HCT116 (cell line): ENCODE results near the gene OTOA. TPM values are rescaled to one million over a fixed set of nuclear protein-coding genes. Genes with fewer than 3 reads are reported as not detected.

ENCODE experiments used
- ATAC-seq: fragments of 200-7000 bp; cut with Tn5 transposase; 2 replicates; pipeline ENCODE4 v1.9.1; 2020; ENCODE audit warnings: mild to moderate bottlenecking, moderate library complexity
- BruUV-seq: library from RNA; stranded (reverse); fragments of 400-500 nt; replicated peaks from 2 replicates; lab custom pipeline; 2021; lab: Mats Ljungman, UMichigan
- CTCF ChIA-PET: fragments of 300-600 bp; sonication (Branson Sonifier 250); formaldehyde crosslinking; loops from one replicate; lab custom pipeline; 2021; ENCODE audit warnings: antibody characterized with exemption; lab: Charles Lee
- POLR2A ChIA-PET: fragments of 300-600, 350-600 bp; sonication (Branson Sonifier 250); formaldehyde crosslinking; loops from one replicate; lab custom pipeline; 2021; ENCODE audit warnings: antibody characterized with exemption; lab: Charles Lee
- RAD21 ChIA-PET, 2 experiments: fragments of 300-600 bp; sonication (Branson Sonifier 250); formaldehyde crosslinking; loops; one replicate each; lab custom pipeline; 2023; ENCODE audit warnings: low total read pairs in 2 of 2; ENCODE audit not compliant: uncharacterized antibody in 2 of 2, unreplicated experiment in 2 of 2, low non-redundant PET in 1 of 2; lab: Charles Lee
- DNase-seq: peaks from one replicate; pipeline ENCODE4 v3.0.0-alpha.2; 2010; ENCODE audit warnings: low read depth, low spot score
- H2AFZ ChIP-seq: fragments of 200-600 bp; shearing (Covaris generic), sonication (generic); 2 replicates; pipeline ENCODE4 v1.6.1; 2017; ENCODE audit warnings: low read depth, mixed run types, mixed read lengths, antibody characterized with exemption, low read length; ENCODE audit not compliant: poor library complexity, severe bottlenecking
- H3K27ac ChIP-seq: 2 replicates; pipeline ENCODE4 v1.5.1; 2012; ENCODE audit warnings: low read depth, low read length
- H3K27me3 ChIP-seq: fragments of 200-600 bp; sonication (generic); 2 replicates; pipeline ENCODE4 v1.6.1; 2016; ENCODE audit warnings: mixed run types, low read length, mixed read lengths; ENCODE audit not compliant: insufficient read depth
- H3K36me3 ChIP-seq, 2 experiments: fragments of 200-500 bp in 1 of 2; fragments of 200-600 bp in 1 of 2; sonication (Bioruptor generic) in 1 of 2; sonication (generic) in 1 of 2; 2 replicates each; pipeline versions ENCODE4 v1.5.1 to v1.6.1; 2014 to 2016; ENCODE audit warnings: low read length in 2 of 2, inconsistent platforms in 1 of 2, mixed read lengths in 1 of 2, mixed run types in 1 of 2; ENCODE audit not compliant: insufficient read depth in 2 of 2, control insufficient read depth in 1 of 2
- H3K4me1 ChIP-seq, 2 experiments: fragments of 200-600 bp in 1 of 2; sonication (generic) in 1 of 2; 2 replicates each; pipeline versions ENCODE4 v1.5.1 to v1.6.1; 2012 to 2017; ENCODE audit warnings: low read length in 2 of 2, inconsistent platforms in 1 of 2, mild to moderate bottlenecking in 1 of 2, mixed read lengths in 1 of 2, mixed run types in 1 of 2, moderate library complexity in 1 of 2; ENCODE audit not compliant: insufficient read depth in 2 of 2, control insufficient read depth in 1 of 2
- H3K4me2 ChIP-seq: fragments of 200-600 bp; sonication (generic); 2 replicates; pipeline ENCODE4 v1.6.1; 2017; ENCODE audit warnings: mixed run types, low read length, mixed read lengths
- H3K4me3 ChIP-seq, 2 experiments: fragments of 200-600 bp in 1 of 2; sonication (generic) in 1 of 2; replicated peaks in 1 of 2; 2 replicates each; pipeline ENCODE4 v1.5.1; 2011 to 2016; ENCODE audit warnings: low read length in 2 of 2, control low read depth in 1 of 2, low read depth in 1 of 2, mild to moderate bottlenecking in 1 of 2, mixed read lengths in 1 of 2, mixed run types in 1 of 2
- H3K79me2 ChIP-seq: fragments of 200-600 bp; sonication (generic); 2 replicates; pipeline ENCODE4 v1.6.1; 2017; ENCODE audit warnings: mild to moderate bottlenecking, mixed run types, low read length, moderate library complexity, mixed read lengths; ENCODE audit not compliant: insufficient read depth
- H3K9ac ChIP-seq: fragments of 200-600 bp; sonication (generic); 2 replicates; pipeline ENCODE4 v1.6.1; 2016; ENCODE audit warnings: low read length, mixed read lengths
- H3K9me2 ChIP-seq: fragments of 200-600 bp; sonication (generic), shearing (Covaris generic); 2 replicates; pipeline ENCODE4 v1.6.1; 2017; ENCODE audit warnings: mixed run types, mild to moderate bottlenecking, moderate library complexity; ENCODE audit not compliant: insufficient read depth
- H3K9me3 ChIP-seq, 2 experiments: fragments of 200-500 bp in 1 of 2; fragments of 200-600 bp in 1 of 2; sonication (Bioruptor generic) in 1 of 2; sonication (generic) in 1 of 2; 2 replicates each; pipeline ENCODE4 v1.6.1; 2014 to 2017; ENCODE audit warnings: low read length in 2 of 2, mixed read lengths in 2 of 2, inconsistent platforms in 1 of 2, low read depth in 1 of 2, mild to moderate bottlenecking in 1 of 2, mixed run types in 1 of 2, moderate library complexity in 1 of 2; ENCODE audit not compliant: control insufficient read depth in 1 of 2, insufficient read depth in 1 of 2
- H4K20me1 ChIP-seq: fragments of 200-600 bp; sonication (generic), shearing (Covaris generic); 2 replicates; pipeline ENCODE4 v1.6.1; 2017; ENCODE audit warnings: mixed run types, mild to moderate bottlenecking, moderate library complexity; ENCODE audit not compliant: insufficient read depth
- CTCF ChIP-seq, 3 experiments: fragments of 200-600 bp in 1 of 3; sonication (generic) in 1 of 3; IDR thresholded peaks in 2 of 3; conservative IDR thresholded peaks in 1 of 3; 2 replicates each; pipeline ENCODE4 v1.5.1; 2012 to 2017; ENCODE audit warnings: low read depth in 2 of 3, low read length in 2 of 3, antibody characterized with exemption in 1 of 3, borderline replicate concordance in 1 of 3, control low read depth in 1 of 3, mild to moderate bottlenecking in 1 of 3, mixed read lengths in 1 of 3, mixed run types in 1 of 3, moderate library complexity in 1 of 3; ENCODE audit not compliant: insufficient read depth in 1 of 3
- FOSL1 ChIP-seq: IDR thresholded peaks from 2 replicates; pipeline ENCODE4 v1.6.1; 2012; ENCODE audit warnings: low read depth
- MAX ChIP-seq: IDR thresholded peaks from 2 replicates; pipeline ENCODE4 v1.6.1; 2012
- RAD21 ChIP-seq: IDR thresholded peaks from 2 replicates; pipeline ENCODE4 v1.6.1; 2012; ENCODE audit warnings: low read depth, mild to moderate bottlenecking
- REST ChIP-seq: IDR thresholded peaks from 2 replicates; pipeline ENCODE4 v1.6.1; 2012; ENCODE audit warnings: low read depth
- SIN3A ChIP-seq: IDR thresholded peaks from 2 replicates; pipeline ENCODE4 v1.6.1; 2012; ENCODE audit warnings: low read depth
- SRF ChIP-seq: IDR thresholded peaks from 2 replicates; pipeline ENCODE4 v1.6.1; 2012; ENCODE audit warnings: low read depth
- TCF7L2 ChIP-seq: IDR thresholded peaks from 2 replicates; pipeline ENCODE4 v1.7.0; 2011; ENCODE audit warnings: borderline replicate concordance, inconsistent platforms; ENCODE audit not compliant: insufficient read depth, insufficient read length; ENCODE audit errors: extremely low read depth
- ZBTB33 ChIP-seq: IDR thresholded peaks from 2 replicates; pipeline ENCODE4 v1.6.1; 2011; ENCODE audit warnings: mild to moderate bottlenecking, low read length, moderate library complexity; ENCODE audit not compliant: insufficient replicate concordance; ENCODE audit errors: extremely low read depth
- ZFX ChIP-seq: fragments of 450-650 bp; IDR thresholded peaks from 2 replicates; pipeline ENCODE4 v1.6.1; 2017
- ZNF274 ChIP-seq: fragments of 200-500 bp; sonication (Bioruptor generic); IDR thresholded peaks from 2 replicates; pipeline ENCODE4 v1.6.1; 2014; ENCODE audit warnings: mild to moderate bottlenecking, low read depth, low read length, inconsistent platforms
- intact Hi-C: fragments of 100-400 bp; cut with micrococcal nuclease; formaldehyde crosslinking; loops from 2 replicates; pipeline ENCODE4 v1.10.0; 2022
- total RNA-seq: library from RNA; stranded (reverse); gene quantifications from one replicate; pipeline ENCODE4 v1.2.1, GENCODE V29; 2021; ENCODE audit not compliant: unreplicated experiment

Gene OTOA
- total RNA-seq, 1 experiment from 2014 or later = not detected

GRCh38 chr16:21708533-21709115 lies 44.9 kb downstream of the OTOA start:
- Histone ChIP-seq H3K27me3 (no peaks in the 10 kb centered on the region), H3K9me3 (no peaks in the 10 kb centered on the region), H3K4me2 (peak overlapping the region; percentile 31), H3K36me3 (no peaks in the 10 kb centered on the region), H3K4me1 (0 out of 4 replicates have a peak, but pooled peaks cover 0 to 2% of the 10 kb centered on the region in 2 experiments), H2AFZ (peak overlapping the region; percentile 32), H3K4me3 (no peak overlapping the region), H3K79me2 (no peaks in the 10 kb centered on the region), H3K27ac (no peak overlapping the region), H3K9ac (no peak overlapping the region), H4K20me1 (no peaks in the 10 kb centered on the region), H3K9me2 (no peaks in the 10 kb centered on the region)
- BruUV-seq = no TSS peak
- RAD21 ChIA-PET = no interaction called here
- ATAC-seq = peak; percentile 66
- POLR2A ChIA-PET = no interaction called here
- peak; percentile 66 for TF ChIP-seq RAD21
- no peak for TF ChIP-seq MAX
- peak; percentile 52 to 63 (median 56); a peak in 5 of 6 replicates for TF ChIP-seq CTCF (IDR thresholded peaks at IDR 0.05 in 2 of 3, conservative IDR thresholded peaks at IDR 0.05 in 1 of 3; ENCODE audit: borderline replicate concordance in 1 of 3, insufficient read depth in 1 of 3, low read depth in 2 of 3, low read length in 2 of 3)
- CTCF ChIA-PET = no interaction called here
- intact Hi-C loops = no loop called here
- peak; percentile 10 for DNase-seq

- intact Hi-C loops = no loop called here
- Histone ChIP-seq H3K4me3 (no peak overlapping the region), H2AFZ (no peak overlapping the region), H3K27me3 (no peaks in the 10 kb centered on the region), H3K36me3 (no peaks in the 10 kb centered on the region), H3K27ac (no peak overlapping the region), H3K9me2 (no peaks in the 10 kb centered on the region), H3K79me2 (no peaks in the 10 kb centered on the region), H4K20me1 (no peaks in the 10 kb centered on the region), H3K4me2 (no peak overlapping the region), H3K9me3 (no peaks in the 10 kb centered on the region), H3K4me1 (0 out of 4 replicates have a peak, but pooled peaks cover 0 to 2% of the 10 kb centered on the region in 2 experiments), H3K9ac (no peak overlapping the region)
- DNase-seq (no peak), ATAC-seq (no peak)
- CTCF ChIA-PET = no interaction called here
- POLR2A ChIA-PET = no interaction called here
- BruUV-seq = no TSS peak
- RAD21 ChIA-PET = no interaction called here
- TF ChIP-seq FOSL1 (no peak), REST (no peak), TCF7L2 (no peak), SRF (no peak), SIN3A (no peak), RAD21 (no peak), ZFX (no peak), ZBTB33 (no peak), ZNF274 (no peak)
Observed at GRCh38 chr16:21710938-21711337, 47.2 kb downstream of the OTOA start.
